ENCODE results near the gene HTRA3. TPM values are rescaled to one million over a fixed set of nuclear protein-coding genes. Genes with fewer than 3 reads are reported as not detected.

HTRA3 gene
- total and polyA plus RNA-seq, 2 experiments from 2014 or later, result 3.2 to 5.2 TPM

- no peak overlapping the region for H2AFZ ChIP-seq
- H3K9ac ChIP-seq, result no peak overlapping the region
- H3K4me1 ChIP-seq (ENCODE audit: insufficient read depth), result no peaks in the 10 kb centered on the region
- H3K4me2 ChIP-seq (ENCODE audit: unreplicated experiment), result no peak overlapping the region
- in situ Hi-C loops (cut with MboI), result loop anchor here (25.0 kb wide), 1 partner anchor 371 kb away; no protein-coding TSS in a partner anchor
- no peak overlapping the region for H3K27ac ChIP-seq
- H3K36me3 ChIP-seq (ENCODE audit: low read depth), result no peaks in the 10 kb centered on the region
- no peaks in the 10 kb centered on the region for H3K9me3 ChIP-seq (ENCODE audit: low read depth)
- H3K4me3 ChIP-seq, result no peak overlapping the region
- no peaks in the 10 kb centered on the region for H3K9me2 ChIP-seq (ENCODE audit: insufficient read depth)
- no peaks in the 10 kb centered on the region for H3F3A ChIP-seq (ENCODE audit: insufficient read depth)
- DNase-seq, result no peak
- TF ChIP-seq EZH2phosphoT487 (IDR thresholded peaks at IDR 0.05; ENCODE audit: insufficient read depth, low read depth), result no peak
- TF ChIP-seq EZH2 (IDR thresholded peaks at IDR 0.05; ENCODE audit: insufficient read depth, poor library complexity, severe bottlenecking), result no peak
- no peaks in the 10 kb centered on the region for H4K20me1 ChIP-seq (ENCODE audit: insufficient read depth)
- WGBS, 2 experiments (ENCODE audit: low coverage in 1 of 2, low lambda C conversion rate in 2 of 2, missing lambda C conversion rate in 2 of 2), result 78 to 80% methylated on average over 14 of the region's 14 CpGs
- H3K79me2 ChIP-seq (ENCODE audit: insufficient read depth), result no peaks in the 10 kb centered on the region
- no peaks in the 10 kb centered on the region for H3K27me3 ChIP-seq (replicated peaks; ENCODE audit: insufficient read depth)
Observed at GRCh38 chr4:8241211-8241779, 28.3 kb upstream of the HTRA3 start.

- WGBS, 2 experiments (ENCODE audit: low coverage in 1 of 2, low lambda C conversion rate in 2 of 2, missing lambda C conversion rate in 2 of 2), result 14 to 15% methylated on average over 29 of the region's 29 CpGs
- H3K9me3 ChIP-seq (ENCODE audit: low read depth), result no peaks in the 10 kb centered on the region
- no peaks in the 10 kb centered on the region for H3F3A ChIP-seq (ENCODE audit: insufficient read depth)
- H3K4me2 ChIP-seq (ENCODE audit: unreplicated experiment), result peak overlapping the region; percentile 11
- H3K36me3 ChIP-seq (ENCODE audit: low read depth), result no peaks in the 10 kb centered on the region
- TF ChIP-seq EZH2 (IDR thresholded peaks at IDR 0.05; ENCODE audit: insufficient read depth, poor library complexity, severe bottlenecking) (no peak), EZH2phosphoT487 (IDR thresholded peaks at IDR 0.05; ENCODE audit: insufficient read depth, low read depth) (no peak)
- peak overlapping the region; percentile 58 for H3K9ac ChIP-seq
- no peaks in the 10 kb centered on the region for H4K20me1 ChIP-seq (ENCODE audit: insufficient read depth)
- no peaks in the 10 kb centered on the region for H3K27me3 ChIP-seq (replicated peaks; ENCODE audit: insufficient read depth)
- H3K4me3 ChIP-seq, result no peak overlapping the region
- 0 out of 2 replicates have a peak overlapping the region, but pooled peaks have one; percentile 30 for H2AFZ ChIP-seq
- DNase-seq, result peak; percentile 96
- in situ Hi-C loops (cut with MboI), result loop anchor here (25.0 kb wide), 1 partner anchor 370 kb away; no protein-coding TSS in a partner anchor
- no peaks in the 10 kb centered on the region for H3K79me2 ChIP-seq (ENCODE audit: insufficient read depth)
- H3K9me2 ChIP-seq (ENCODE audit: insufficient read depth), result no peaks in the 10 kb centered on the region
- H3K4me1 ChIP-seq (ENCODE audit: insufficient read depth), result no peaks in the 10 kb centered on the region
- no peak overlapping the region for H3K27ac ChIP-seq
Observed at GRCh38 chr4:8241895-8242696, 27.5 kb upstream of the HTRA3 start.

GRCh38 chr4:8242782-8243560, 26.6 kb upstream of the HTRA3 start:
- no peak for DNase-seq

More at GRCh38 chr4:8242782-8243560, 26.6 kb upstream of the HTRA3 start:
- Histone ChIP-seq H3K27ac (no peak overlapping the region), H3K9me3 (ENCODE audit: low read depth) (no peaks in the 10 kb centered on the region), H3K9me2 (ENCODE audit: insufficient read depth) (no peaks in the 10 kb centered on the region), H3K79me2 (ENCODE audit: insufficient read depth) (no peaks in the 10 kb centered on the region), H3K4me1 (ENCODE audit: insufficient read depth) (no peaks in the 10 kb centered on the region), H3K36me3 (ENCODE audit: low read depth) (no peaks in the 10 kb centered on the region), H4K20me1 (ENCODE audit: insufficient read depth) (no peaks in the 10 kb centered on the region), H3F3A (ENCODE audit: insufficient read depth) (no peaks in the 10 kb centered on the region), H2AFZ (0 out of 2 replicates have a peak overlapping the region, but pooled peaks have one; percentile 30), H3K4me2 (ENCODE audit: unreplicated experiment) (no peak overlapping the region), H3K4me3 (no peak overlapping the region), H3K27me3 (replicated peaks; ENCODE audit: insufficient read depth) (no peaks in the 10 kb centered on the region), H3K9ac (peak overlapping the region; percentile 58)
- WGBS, 2 experiments (ENCODE audit: low coverage in 1 of 2, low lambda C conversion rate in 2 of 2, missing lambda C conversion rate in 2 of 2), result 81 to 85% methylated on average over 10 of the region's 10 CpGs
- TF ChIP-seq EZH2 (IDR thresholded peaks at IDR 0.05; ENCODE audit: insufficient read depth, poor library complexity, severe bottlenecking), result no peak
- TF ChIP-seq EZH2phosphoT487 (IDR thresholded peaks at IDR 0.05; ENCODE audit: insufficient read depth, low read depth), result no peak
- in situ Hi-C loops (cut with MboI), result loop anchor here (25.0 kb wide), 1 partner anchor 369 kb away; no protein-coding TSS in a partner anchor

Measured in GM23248 (cell line).